Measurements from ENCODE around the gene PTPN3. TPM values are rescaled to one million over a fixed set of nuclear protein-coding genes. Genes with fewer than 3 reads are reported as not detected.

Gene PTPN3
- total and polyA plus RNA-seq, 2 donors (not counting 1 experiment from before 2014, with no cell fraction given), result not detected

GRCh38 chr9:109387856-109388255 lies 110.3 kb downstream of the PTPN3 start:
- peaks cover 0 to 6% (median 1%) of the 10 kb centered on the region in 4 experiments for H3K27me3 ChIP-seq (replicated peaks in 1 of 4; ENCODE audit: control extremely low read depth in 1 of 4, control insufficient read depth in 3 of 4, insufficient read depth in 4 of 4, low read length in 3 of 4)
- no peaks in the 10 kb centered on the region for H3K79me2 ChIP-seq (ENCODE audit: control insufficient read depth, insufficient read depth, low read length)
- Mint-ChIP-seq H3K27ac (no peak overlapping the region), H3K9me3 (ENCODE audit: insufficient read depth) (no peaks in the 10 kb centered on the region), H3K4me3 (no peak overlapping the region), H3K4me1 (no peaks in the 10 kb centered on the region), H3K27me3 (peaks cover 45% of the 10 kb centered on the region)
- H3K9me3 ChIP-seq (ENCODE audit: control extremely low read depth in 1 of 3, control insufficient read depth in 2 of 3, insufficient read depth in 1 of 3, low read length in 2 of 3), result no peaks in the 10 kb centered on the region
- no peak overlapping the region for H3K9ac ChIP-seq (ENCODE audit: low read length)
- no peak overlapping the region for H3K4me3 ChIP-seq (ENCODE audit: control extremely low read depth in 1 of 5, extremely low read depth in 1 of 5, insufficient read depth in 1 of 5, low read depth in 2 of 5, low read length in 4 of 5)
- intact Hi-C loops (cut with micrococcal nuclease), result no loop called here
- H4K20me1 ChIP-seq (ENCODE audit: control insufficient read depth, insufficient read depth, low read length, poor library complexity, severe bottlenecking), result no peaks in the 10 kb centered on the region
- DNase-seq, result no peak
- CTCF ChIA-PET, result interaction anchor here (0.8 kb wide), 1 partner anchor 81 kb away, joined by 3 read pairs; no protein-coding TSS in a partner anchor
- no peaks in the 10 kb centered on the region for H3K4me1 ChIP-seq (ENCODE audit: control insufficient read depth in 2 of 2, insufficient read depth in 2 of 2, low read length in 2 of 2)
- no peak overlapping the region for H3K4me2 ChIP-seq (replicated peaks; ENCODE audit: low read depth, low read length, poor library complexity, severe bottlenecking)
- H3K36me3 ChIP-seq (replicated peaks in 1 of 2; ENCODE audit: control extremely low read depth in 1 of 2, control insufficient read depth in 1 of 2, extremely low read depth in 1 of 2, insufficient read depth in 2 of 2, low read length in 1 of 2), result no peaks in the 10 kb centered on the region
- 86% methylated on average over 4 of the region's 6 CpGs for WGBS (ENCODE audit: insufficient coverage)
- POLR2A ChIA-PET, result no interaction called here
- ATAC-seq (ENCODE audit: low read depth), result no peak
- H2AFZ ChIP-seq (ENCODE audit: insufficient read depth, low read depth, low read length, poor library complexity, severe bottlenecking), result no peak overlapping the region
- no peak overlapping the region for H3K27ac ChIP-seq (ENCODE audit: low read length in 2 of 2)
- no peak for TF ChIP-seq CTCF (IDR thresholded peaks at IDR 0.05)
- no peak for TF ChIP-seq EZH2 (IDR thresholded peaks at IDR 0.05; ENCODE audit: borderline replicate concordance, insufficient read depth, low read depth, low read length, poor library complexity, severe bottlenecking)

- peaks cover 51% of the 10 kb centered on the region for H3K27me3 Mint-ChIP-seq
- no peak overlapping the region for H3K9ac ChIP-seq (ENCODE audit: low read length)
- no peaks in the 10 kb centered on the region for H3K36me3 ChIP-seq (replicated peaks in 1 of 2; ENCODE audit: control extremely low read depth in 1 of 2, control insufficient read depth in 1 of 2, extremely low read depth in 1 of 2, insufficient read depth in 2 of 2, low read length in 1 of 2)
- H3K4me1 ChIP-seq (ENCODE audit: control insufficient read depth in 2 of 2, insufficient read depth in 2 of 2, low read length in 2 of 2), result no peaks in the 10 kb centered on the region
- no peak overlapping the region for H3K4me3 ChIP-seq (ENCODE audit: control extremely low read depth in 1 of 5, extremely low read depth in 1 of 5, insufficient read depth in 1 of 5, low read depth in 2 of 5, low read length in 4 of 5)
- H3K79me2 ChIP-seq (ENCODE audit: control insufficient read depth, insufficient read depth, low read length), result no peaks in the 10 kb centered on the region
- no peak overlapping the region for H3K27ac ChIP-seq (ENCODE audit: low read length in 2 of 2)
- DNase-seq (no peak), ATAC-seq (ENCODE audit: low read depth) (no peak)
- H3K4me3 Mint-ChIP-seq, result no peak overlapping the region
- ChIA-PET CTCF (no interaction called here), POLR2A (no interaction called here)
- H2AFZ ChIP-seq (ENCODE audit: insufficient read depth, low read depth, low read length, poor library complexity, severe bottlenecking), result no peak overlapping the region
- H3K4me2 ChIP-seq (replicated peaks; ENCODE audit: low read depth, low read length, poor library complexity, severe bottlenecking), result no peak overlapping the region
- H3K27me3 ChIP-seq (replicated peaks in 1 of 4; ENCODE audit: control extremely low read depth in 1 of 4, control insufficient read depth in 3 of 4, insufficient read depth in 4 of 4, low read length in 3 of 4), result peaks cover 0 to 6% (median 1%) of the 10 kb centered on the region in 4 experiments
- no peaks in the 10 kb centered on the region for H3K9me3 ChIP-seq (ENCODE audit: control extremely low read depth in 1 of 3, control insufficient read depth in 2 of 3, insufficient read depth in 1 of 3, low read length in 2 of 3)
- 45% methylated on average over 2 of the region's 3 CpGs for WGBS (ENCODE audit: insufficient coverage)
- no peaks in the 10 kb centered on the region for H3K4me1 Mint-ChIP-seq
- no peak overlapping the region for H3K27ac Mint-ChIP-seq
- intact Hi-C loops (cut with micrococcal nuclease), result no loop called here
- TF ChIP-seq CTCF (IDR thresholded peaks at IDR 0.05) (no peak), EZH2 (IDR thresholded peaks at IDR 0.05; ENCODE audit: borderline replicate concordance, insufficient read depth, low read depth, low read length, poor library complexity, severe bottlenecking) (no peak)
- no peaks in the 10 kb centered on the region for H4K20me1 ChIP-seq (ENCODE audit: control insufficient read depth, insufficient read depth, low read length, poor library complexity, severe bottlenecking)
- H3K9me3 Mint-ChIP-seq (ENCODE audit: insufficient read depth), result no peaks in the 10 kb centered on the region
Observed at GRCh38 chr9:109387206-109387605, 110.9 kb downstream of the PTPN3 start.

Measured in B cell (primary cell).